ENCODE measurements around the gene CLIP4. TPM values are rescaled to one million over a fixed set of nuclear protein-coding genes. Genes with fewer than 3 reads are reported as not detected.

Gene CLIP4
- total RNA-seq, 1 donor from 2014 or later, result 27.7 TPM

- Histone ChIP-seq H3K9ac (ENCODE audit: low read depth in 1 of 3, low read length in 3 of 3) (no peak overlapping the region), H3K36me3 (ENCODE audit: control insufficient read depth in 3 of 3, insufficient read depth in 3 of 3, low read length in 3 of 3) (no peaks in the 10 kb centered on the region), H3K4me1 (ENCODE audit: control insufficient read depth in 3 of 3, insufficient read depth in 3 of 3, low read length in 3 of 3) (no peaks in the 10 kb centered on the region)
These were observed 81.9 kb downstream of the CLIP4 start for GRCh38 chr2:29196792-29197788.

GRCh38 chr2:29201979-29202378 is 86.8 kb downstream of the CLIP4 start:
- Histone ChIP-seq H3K9me3 (ENCODE audit: control insufficient read depth in 3 of 3, low read length in 3 of 3) (no peaks in the 10 kb centered on the region), H3K4me3 (ENCODE audit: low read length in 3 of 3) (no peak overlapping the region), H3K27me3 (ENCODE audit: control insufficient read depth in 3 of 3, insufficient read depth in 3 of 3, low read length in 3 of 3) (no peaks in the 10 kb centered on the region), H3K4me1 (ENCODE audit: control insufficient read depth in 3 of 3, insufficient read depth in 3 of 3, low read length in 3 of 3) (no peaks in the 10 kb centered on the region), H3K27ac (ENCODE audit: low read depth, low read length) (no peak overlapping the region), H3K9ac (ENCODE audit: low read depth in 1 of 3, low read length in 3 of 3) (no peak overlapping the region), H3K36me3 (ENCODE audit: control insufficient read depth in 3 of 3, insufficient read depth in 3 of 3, low read length in 3 of 3) (no peaks in the 10 kb centered on the region)

More at GRCh38 chr2:29196792-29197788, 81.9 kb downstream of the CLIP4 start:
- Histone ChIP-seq H3K4me3 (ENCODE audit: low read length in 3 of 3) (no peak overlapping the region), H3K27me3 (ENCODE audit: control insufficient read depth in 3 of 3, insufficient read depth in 3 of 3, low read length in 3 of 3) (no peaks in the 10 kb centered on the region), H3K9me3 (ENCODE audit: control insufficient read depth in 3 of 3, low read length in 3 of 3) (no peaks in the 10 kb centered on the region), H3K27ac (ENCODE audit: low read depth, low read length) (no peak overlapping the region)

- Histone ChIP-seq H3K9me3 (ENCODE audit: control insufficient read depth in 3 of 3, low read length in 3 of 3) (no peaks in the 10 kb centered on the region), H3K27me3 (ENCODE audit: control insufficient read depth in 3 of 3, insufficient read depth in 3 of 3, low read length in 3 of 3) (no peaks in the 10 kb centered on the region), H3K9ac (ENCODE audit: low read depth in 1 of 3, low read length in 3 of 3) (no peak overlapping the region), H3K4me3 (ENCODE audit: low read length in 3 of 3) (no peak overlapping the region), H3K4me1 (ENCODE audit: control insufficient read depth in 3 of 3, insufficient read depth in 3 of 3, low read length in 3 of 3) (no peaks in the 10 kb centered on the region), H3K27ac (ENCODE audit: low read depth, low read length) (no peak overlapping the region), H3K36me3 (ENCODE audit: control insufficient read depth in 3 of 3, insufficient read depth in 3 of 3, low read length in 3 of 3) (no peaks in the 10 kb centered on the region)
These were observed 87.7 kb downstream of the CLIP4 start for GRCh38 chr2:29202819-29203495.

- H3K4me3 ChIP-seq (ENCODE audit: low read length in 3 of 3), result no peak overlapping the region
- H3K9ac ChIP-seq (ENCODE audit: low read depth in 1 of 3, low read length in 3 of 3), result no peak overlapping the region
- H3K27me3 ChIP-seq (ENCODE audit: control insufficient read depth in 3 of 3, insufficient read depth in 3 of 3, low read length in 3 of 3), result no peaks in the 10 kb centered on the region
- no peaks in the 10 kb centered on the region for H3K9me3 ChIP-seq (ENCODE audit: control insufficient read depth in 3 of 3, low read length in 3 of 3)
- no peaks in the 10 kb centered on the region for H3K36me3 ChIP-seq (ENCODE audit: control insufficient read depth in 3 of 3, insufficient read depth in 3 of 3, low read length in 3 of 3)
- H3K4me1 ChIP-seq (ENCODE audit: control insufficient read depth in 3 of 3, insufficient read depth in 3 of 3, low read length in 3 of 3), result no peaks in the 10 kb centered on the region
- no peak overlapping the region for H3K27ac ChIP-seq (ENCODE audit: low read depth, low read length)
These were observed 91.7 kb downstream of the CLIP4 start for GRCh38 chr2:29206941-29207340.

- Histone ChIP-seq H3K4me1 (ENCODE audit: control insufficient read depth in 3 of 3, insufficient read depth in 3 of 3, low read length in 3 of 3) (no peaks in the 10 kb centered on the region), H3K27me3 (ENCODE audit: control insufficient read depth in 3 of 3, insufficient read depth in 3 of 3, low read length in 3 of 3) (no peaks in the 10 kb centered on the region), H3K9ac (ENCODE audit: low read depth in 1 of 3, low read length in 3 of 3) (no peak overlapping the region), H3K9me3 (ENCODE audit: control insufficient read depth in 3 of 3, low read length in 3 of 3) (no peaks in the 10 kb centered on the region), H3K4me3 (ENCODE audit: low read length in 3 of 3) (no peak overlapping the region), H3K27ac (ENCODE audit: low read depth, low read length) (no peak overlapping the region), H3K36me3 (ENCODE audit: control insufficient read depth in 3 of 3, insufficient read depth in 3 of 3, low read length in 3 of 3) (no peaks in the 10 kb centered on the region)
These were observed 92.3 kb downstream of the CLIP4 start for GRCh38 chr2:29207352-29208148.

- H3K27ac ChIP-seq (ENCODE audit: low read depth, low read length), result no peak overlapping the region
- H3K4me3 ChIP-seq (ENCODE audit: low read length in 3 of 3), result no peak overlapping the region
- H3K36me3 ChIP-seq (ENCODE audit: control insufficient read depth in 3 of 3, insufficient read depth in 3 of 3, low read length in 3 of 3), result no peaks in the 10 kb centered on the region
- peaks cover 0 to 7% (median 0%) of the 10 kb centered on the region in 3 donors for H3K27me3 ChIP-seq (ENCODE audit: control insufficient read depth in 3 of 3, insufficient read depth in 3 of 3, low read length in 3 of 3)
- H3K4me1 ChIP-seq (ENCODE audit: control insufficient read depth in 3 of 3, insufficient read depth in 3 of 3, low read length in 3 of 3), result no peaks in the 10 kb centered on the region
- H3K9ac ChIP-seq (ENCODE audit: low read depth in 1 of 3, low read length in 3 of 3), result no peak overlapping the region
- no peaks in the 10 kb centered on the region for H3K9me3 ChIP-seq (ENCODE audit: control insufficient read depth in 3 of 3, low read length in 3 of 3)
These were observed 94.3 kb downstream of the CLIP4 start for GRCh38 chr2:29209551-29209950.

GRCh38 chr2:29212009-29212408 is 96.8 kb downstream of the CLIP4 start:
- no peaks in the 10 kb centered on the region for H3K36me3 ChIP-seq (ENCODE audit: control insufficient read depth in 3 of 3, insufficient read depth in 3 of 3, low read length in 3 of 3)
- H3K4me1 ChIP-seq (ENCODE audit: control insufficient read depth in 3 of 3, insufficient read depth in 3 of 3, low read length in 3 of 3), result no peaks in the 10 kb centered on the region
- peaks cover 0 to 16% (median 4%) of the 10 kb centered on the region in 3 donors for H3K27me3 ChIP-seq (ENCODE audit: control insufficient read depth in 3 of 3, insufficient read depth in 3 of 3, low read length in 3 of 3)
- H3K9ac ChIP-seq (ENCODE audit: low read depth in 1 of 3, low read length in 3 of 3), result no peak overlapping the region
- no peak overlapping the region for H3K27ac ChIP-seq (ENCODE audit: low read depth, low read length)
- H3K9me3 ChIP-seq (ENCODE audit: control insufficient read depth in 3 of 3, low read length in 3 of 3), result no peaks in the 10 kb centered on the region
- H3K4me3 ChIP-seq (ENCODE audit: low read length in 3 of 3), result no peak overlapping the region

- no peak overlapping the region for H3K27ac ChIP-seq (ENCODE audit: low read depth, low read length)
- no peaks in the 10 kb centered on the region for H3K9me3 ChIP-seq (ENCODE audit: control insufficient read depth in 3 of 3, low read length in 3 of 3)
- H3K9ac ChIP-seq (ENCODE audit: low read depth in 1 of 3, low read length in 3 of 3), result no peak overlapping the region
- H3K4me3 ChIP-seq (ENCODE audit: low read length in 3 of 3), result no peak overlapping the region
- peaks cover 0 to 22% (median 9%) of the 10 kb centered on the region in 3 donors for H3K27me3 ChIP-seq (ENCODE audit: control insufficient read depth in 3 of 3, insufficient read depth in 3 of 3, low read length in 3 of 3)
- no peaks in the 10 kb centered on the region for H3K36me3 ChIP-seq (ENCODE audit: control insufficient read depth in 3 of 3, insufficient read depth in 3 of 3, low read length in 3 of 3)
- no peaks in the 10 kb centered on the region for H3K4me1 ChIP-seq (ENCODE audit: control insufficient read depth in 3 of 3, insufficient read depth in 3 of 3, low read length in 3 of 3)
These were observed 98.7 kb downstream of the CLIP4 start for GRCh38 chr2:29213888-29214291.

- H3K27ac ChIP-seq (ENCODE audit: low read depth, low read length), result no peak overlapping the region
- H3K4me3 ChIP-seq (ENCODE audit: low read length in 3 of 3), result no peak overlapping the region
- H3K36me3 ChIP-seq (ENCODE audit: control insufficient read depth in 3 of 3, insufficient read depth in 3 of 3, low read length in 3 of 3), result no peaks in the 10 kb centered on the region
- H3K9me3 ChIP-seq (ENCODE audit: control insufficient read depth in 3 of 3, low read length in 3 of 3), result no peaks in the 10 kb centered on the region
- no peaks in the 10 kb centered on the region for H3K4me1 ChIP-seq (ENCODE audit: control insufficient read depth in 3 of 3, insufficient read depth in 3 of 3, low read length in 3 of 3)
- H3K27me3 ChIP-seq (ENCODE audit: control insufficient read depth in 3 of 3, insufficient read depth in 3 of 3, low read length in 3 of 3), result peaks cover 0 to 25% (median 13%) of the 10 kb centered on the region in 3 donors
- H3K9ac ChIP-seq (ENCODE audit: low read depth in 1 of 3, low read length in 3 of 3), result no peak overlapping the region
These were observed 99.9 kb downstream of the CLIP4 start for GRCh38 chr2:29215073-29215472.

All from skeletal muscle tissue (tissue), 4 donors.